Prostate gland (tissue), 2 donors: ENCODE measurements around the gene DNTT.
"Not testable (repeated sequence)": the region's sequence is repeated elsewhere in the genome, so short reads cannot be mapped to it uniquely, and the experiment has no call there.

Experiments
- POLR2A ChIP-seq: fragments of 450-650 bp; IDR thresholded peaks from one replicate; pipeline ENCODE4 v1.6.1; 2016; ENCODE audit warnings: antibody characterized with exemption, mild to moderate bottlenecking
- POLR2AphosphoS5 ChIP-seq: sonication (generic); formaldehyde crosslinking; IDR thresholded peaks from one replicate; pipeline ENCODE4 v1.6.1; 2017; ENCODE audit warnings: antibody characterized with exemption
- TF ChIP-seq, protein P1 (sequence below), 4 experiments: fragments of 200-600 bp in 2 of 4; fragments of 450-650 bp in 2 of 4; sonication (generic) in 2 of 4; IDR thresholded peaks; 1 replicate in 3 of 4; 2 replicates in 1 of 4; pipeline ENCODE4 v1.5.1; 2016 to 2019; ENCODE audit warnings: antibody characterized with exemption in 4 of 4, mild to moderate bottlenecking in 2 of 4, moderate library complexity in 2 of 4

DNA sequence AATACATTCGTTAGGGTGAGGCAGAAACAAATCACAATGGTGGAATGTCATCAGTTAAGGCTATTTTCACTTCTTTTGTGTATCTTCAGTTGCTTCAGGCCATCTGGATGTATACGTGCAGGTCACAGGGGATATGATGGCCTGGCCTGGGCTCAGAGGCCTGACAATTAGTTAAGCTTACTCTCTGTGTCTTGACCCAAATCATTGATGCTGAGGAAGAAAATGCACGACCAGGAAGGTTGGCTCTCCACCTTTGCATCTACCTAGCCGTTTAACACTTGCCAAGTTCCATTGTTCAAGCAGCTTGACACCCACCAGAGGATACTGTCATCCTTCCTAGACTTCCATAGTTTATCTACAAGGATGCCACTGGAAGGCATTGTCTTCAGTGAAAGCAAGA, 4.6 kb downstream of the DNTT start:
- TF ChIP-seq, protein P1, sequence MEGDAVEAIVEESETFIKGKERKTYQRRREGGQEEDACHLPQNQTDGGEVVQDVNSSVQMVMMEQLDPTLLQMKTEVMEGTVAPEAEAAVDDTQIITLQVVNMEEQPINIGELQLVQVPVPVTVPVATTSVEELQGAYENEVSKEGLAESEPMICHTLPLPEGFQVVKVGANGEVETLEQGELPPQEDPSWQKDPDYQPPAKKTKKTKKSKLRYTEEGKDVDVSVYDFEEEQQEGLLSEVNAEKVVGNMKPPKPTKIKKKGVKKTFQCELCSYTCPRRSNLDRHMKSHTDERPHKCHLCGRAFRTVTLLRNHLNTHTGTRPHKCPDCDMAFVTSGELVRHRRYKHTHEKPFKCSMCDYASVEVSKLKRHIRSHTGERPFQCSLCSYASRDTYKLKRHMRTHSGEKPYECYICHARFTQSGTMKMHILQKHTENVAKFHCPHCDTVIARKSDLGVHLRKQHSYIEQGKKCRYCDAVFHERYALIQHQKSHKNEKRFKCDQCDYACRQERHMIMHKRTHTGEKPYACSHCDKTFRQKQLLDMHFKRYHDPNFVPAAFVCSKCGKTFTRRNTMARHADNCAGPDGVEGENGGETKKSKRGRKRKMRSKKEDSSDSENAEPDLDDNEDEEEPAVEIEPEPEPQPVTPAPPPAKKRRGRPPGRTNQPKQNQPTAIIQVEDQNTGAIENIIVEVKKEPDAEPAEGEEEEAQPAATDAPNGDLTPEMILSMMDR (IDR thresholded peaks at IDR 0.05), result not testable (repeated sequence)
- TF ChIP-seq POLR2A, POLR2AphosphoS5: not testable (repeated sequence)
